ENCODE results near the gene TFDP1.

The TFDP1 gene

GRCh38 chr13:113565526-113566226 lies 18.9 kb upstream of the TFDP1 start:
- TF ChIP-seq REST (IDR thresholded peaks at IDR 0.05; ENCODE audit: insufficient replicate concordance, low read depth) = no peak
- TF ChIP-seq POLR2AphosphoS5 (IDR thresholded peaks at IDR 0.05; ENCODE audit: low read depth) = no peak
- no peak for TF ChIP-seq SPI1 (IDR thresholded peaks at IDR 0.05; ENCODE audit: borderline replicate concordance, low read depth)
- TF ChIP-seq CTCF (IDR thresholded peaks at IDR 0.05; ENCODE audit: insufficient read depth, low read length) = no peak
- no peak for TF ChIP-seq GABPA (IDR thresholded peaks at IDR 0.05; ENCODE audit: low read depth)
- DNase-seq (ENCODE audit: low read depth in 1 of 2, low spot score in 1 of 2) = no peak
- no peak overlapping the region for H3K4me3 ChIP-seq (replicated peaks; ENCODE audit: insufficient read depth, low read length)
- peaks cover 2% of the 10 kb centered on the region for H3K27me3 ChIP-seq (ENCODE audit: insufficient read depth, poor library complexity, severe bottlenecking)
- H3K27ac ChIP-seq (replicated peaks) = no peak overlapping the region

GRCh38 chr13:113566227-113566561 lies 18.4 kb upstream of the TFDP1 start:
- DNase-seq (ENCODE audit: low read depth in 1 of 2, low spot score in 1 of 2) = no peak
- no peak overlapping the region for H3K4me3 ChIP-seq (replicated peaks; ENCODE audit: insufficient read depth, low read length)
- H3K27ac ChIP-seq (replicated peaks) = no peak overlapping the region
- H3K27me3 ChIP-seq (ENCODE audit: insufficient read depth, poor library complexity, severe bottlenecking) = peaks cover 2% of the 10 kb centered on the region
- TF ChIP-seq GABPA (IDR thresholded peaks at IDR 0.05; ENCODE audit: low read depth) (no peak), POLR2AphosphoS5 (IDR thresholded peaks at IDR 0.05; ENCODE audit: low read depth) (no peak), REST (IDR thresholded peaks at IDR 0.05; ENCODE audit: insufficient replicate concordance, low read depth) (no peak), CTCF (IDR thresholded peaks at IDR 0.05; ENCODE audit: insufficient read depth, low read length) (no peak), SPI1 (IDR thresholded peaks at IDR 0.05; ENCODE audit: borderline replicate concordance, low read depth) (no peak)

GRCh38 chr13:113567681-113568080 lies 16.9 kb upstream of the TFDP1 start:
- TF ChIP-seq CTCF (IDR thresholded peaks at IDR 0.05; ENCODE audit: insufficient read depth, low read length) = no peak
- TF ChIP-seq SPI1 (IDR thresholded peaks at IDR 0.05; ENCODE audit: borderline replicate concordance, low read depth) = no peak
- no peak for TF ChIP-seq GABPA (IDR thresholded peaks at IDR 0.05; ENCODE audit: low read depth)
- no peak for TF ChIP-seq POLR2AphosphoS5 (IDR thresholded peaks at IDR 0.05; ENCODE audit: low read depth)
- no peak for TF ChIP-seq REST (IDR thresholded peaks at IDR 0.05; ENCODE audit: insufficient replicate concordance, low read depth)
- no peak overlapping the region for H3K27ac ChIP-seq (replicated peaks)
- DNase-seq (ENCODE audit: low read depth in 1 of 2, low spot score in 1 of 2) = no peak
- no peak overlapping the region for H3K4me3 ChIP-seq (replicated peaks; ENCODE audit: insufficient read depth, low read length)
- peaks cover 2% of the 10 kb centered on the region for H3K27me3 ChIP-seq (ENCODE audit: insufficient read depth, poor library complexity, severe bottlenecking)

Data from HL-60 (cell line).